ENCODE results near the gene SLC29A1.

The SLC29A1 gene

GRCh38 chr6:44226368-44227147 is 3.2 kb downstream of the SLC29A1 start:
- in situ Hi-C loops (cut with MboI; ENCODE audit: low sequenced_read_pairs, unreplicated experiment): no loop called here
- TF ChIP-seq CTCF (IDR thresholded peaks at IDR 0.05; ENCODE audit: borderline replicate concordance, control extremely low read depth, extremely low read depth, insufficient read depth, missing control alignments): no peak
- DNase-seq (ENCODE audit: low spot score): peak; percentile 12

- in situ Hi-C loops (cut with MboI; ENCODE audit: low sequenced_read_pairs, unreplicated experiment): no loop called here
- no peak for TF ChIP-seq CTCF (IDR thresholded peaks at IDR 0.05; ENCODE audit: borderline replicate concordance, control extremely low read depth, extremely low read depth, insufficient read depth, missing control alignments)
Measured at GRCh38 chr6:44227148-44227793, 3.9 kb downstream of the SLC29A1 start.

GRCh38 chr6:44228031-44228430 is 4.6 kb downstream of the SLC29A1 start:
- TF ChIP-seq CTCF (IDR thresholded peaks at IDR 0.05; ENCODE audit: borderline replicate concordance, control extremely low read depth, extremely low read depth, insufficient read depth, missing control alignments): no peak
- in situ Hi-C loops (cut with MboI; ENCODE audit: low sequenced_read_pairs, unreplicated experiment): no loop called here
- DNase-seq (ENCODE audit: low spot score): peak; percentile 12

More at GRCh38 chr6:44227148-44227793, 3.9 kb downstream of the SLC29A1 start:
- DNase-seq (ENCODE audit: low spot score): peak; percentile 9

GRCh38 chr6:44228433-44228832 is 5.0 kb downstream of the SLC29A1 start:
- TF ChIP-seq CTCF (IDR thresholded peaks at IDR 0.05; ENCODE audit: borderline replicate concordance, control extremely low read depth, extremely low read depth, insufficient read depth, missing control alignments): no peak
- in situ Hi-C loops (cut with MboI; ENCODE audit: low sequenced_read_pairs, unreplicated experiment): no loop called here
- DNase-seq (ENCODE audit: low spot score): no peak

- no peak for TF ChIP-seq CTCF (IDR thresholded peaks at IDR 0.05; ENCODE audit: borderline replicate concordance, control extremely low read depth, extremely low read depth, insufficient read depth, missing control alignments)
- peak; percentile 9 for DNase-seq (ENCODE audit: low spot score)
- in situ Hi-C loops (cut with MboI; ENCODE audit: low sequenced_read_pairs, unreplicated experiment): no loop called here
Measured at GRCh38 chr6:44228836-44229235, 5.4 kb downstream of the SLC29A1 start.

GRCh38 chr6:44229376-44230033 is 6.1 kb downstream of the SLC29A1 start:
- TF ChIP-seq CTCF (IDR thresholded peaks at IDR 0.05; ENCODE audit: borderline replicate concordance, control extremely low read depth, extremely low read depth, insufficient read depth, missing control alignments): no peak
- in situ Hi-C loops (cut with MboI; ENCODE audit: low sequenced_read_pairs, unreplicated experiment): loop anchor here (5.0 kb wide), 1 partner anchor 57 kb away; no protein-coding TSS in a partner anchor
- no peak for DNase-seq (ENCODE audit: low spot score)
